RWPE1 (cell line): Measurements from ENCODE around the gene INS.
A peak's percentile ranks its signal among the peaks of the same experiment; 100 is the strongest.

Source experiments
- CTCF ChIA-PET: fragments of 350-600 bp; sonication (Branson Sonifier 250); formaldehyde crosslinking; extraction: SDS; loops from one replicate; lab custom pipeline; 2021; lab: Yijun Ruan, JAX
- POLR2A ChIA-PET: fragments of 400-600 bp; formaldehyde crosslinking; extraction: SDS; loops from one replicate; lab custom pipeline; 2020; ENCODE audit warnings: antibody characterized with exemption; ENCODE audit not compliant: low non-redundant PET; lab: Yijun Ruan, JAX
- DNase-seq: peaks from one replicate; pipeline ENCODE4 v3.0.0; 2012; ENCODE audit warnings: low spot score
- H3K27ac ChIP-seq: fragments of 450-650 bp; 2 replicates; pipeline ENCODE4 v1.5.1; 2017
- CTCF ChIP-seq: fragments of 450-650 bp; conservative IDR thresholded peaks from 2 replicates; pipeline ENCODE4 v1.5.1; 2017; ENCODE audit warnings: low read depth, mild to moderate bottlenecking

INS gene

DNA sequence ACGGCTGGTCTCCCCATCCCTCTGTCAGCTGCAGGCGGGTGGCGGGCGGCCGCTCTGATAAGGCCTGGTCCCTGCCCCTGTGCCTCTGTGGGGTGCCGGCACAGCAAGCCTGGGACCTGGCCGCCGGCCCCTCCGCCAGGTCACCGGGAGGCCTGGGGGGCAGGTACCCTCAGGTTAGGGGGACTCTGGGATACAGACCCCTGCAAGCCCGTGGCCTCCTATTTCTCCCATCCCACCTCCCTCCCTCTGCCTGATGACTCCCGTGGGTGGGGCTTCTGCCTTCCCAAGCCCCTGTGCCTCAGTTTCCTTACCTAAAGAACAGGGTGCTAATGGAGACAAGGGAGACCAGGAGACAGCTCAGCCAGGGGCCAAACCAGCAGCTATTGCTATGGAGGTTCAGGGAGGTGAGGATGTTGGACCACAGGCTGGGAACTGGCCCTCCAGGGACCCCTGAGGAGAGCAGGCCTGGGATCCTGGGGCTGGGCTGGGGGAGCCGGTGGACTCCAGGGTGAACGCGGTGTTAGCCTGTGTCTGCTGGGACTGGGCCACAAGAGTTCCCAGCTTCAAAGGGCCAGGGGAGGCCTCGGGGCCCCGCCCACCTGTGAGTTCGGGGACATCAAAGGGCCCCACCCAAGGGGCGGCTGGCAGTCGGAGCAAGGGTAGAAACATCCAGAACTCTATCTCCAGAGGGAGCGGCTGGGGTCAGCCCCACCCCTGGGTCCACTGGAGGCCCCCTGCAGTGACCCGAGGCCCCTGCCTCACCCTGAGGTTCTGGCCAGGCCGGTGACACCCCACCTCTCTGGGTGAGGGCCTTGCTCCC lies 42.6 kb upstream of the INS start:
- no peak for TF ChIP-seq CTCF
- CTCF ChIA-PET = interaction anchor here (0.5 to 1.4 kb wide), 5 partner anchors 66 to 698 kb away, joined by 3 to 6 read pairs (median 5); partner anchors contain the start of gene ASCL2
- POLR2A ChIA-PET = interaction anchor here (1.1 kb wide), 1 partner anchor 66 kb away, joined by 3 read pairs; the partner anchor contains the start of gene ASCL2
- peak overlapping the region; percentile 84 for H3K27ac ChIP-seq
- DNase-seq = no peak

GRCh38 chr11:2202900-2203439 lies 42.0 kb upstream of the INS start:
- POLR2A ChIA-PET = interaction anchor here (0.6 to 1.1 kb wide), 2 partner anchors 67 to 68 kb away, joined by 3 read pairs; partner anchors contain the start of gene ASCL2
- DNase-seq = no peak
- CTCF ChIA-PET = interaction anchor here (1.3 to 1.4 kb wide), 2 partner anchors 67 to 217 kb away, joined by 6 read pairs; partner anchors contain the start of gene ASCL2
- TF ChIP-seq CTCF = no peak
- peak overlapping the region; percentile 84 for H3K27ac ChIP-seq

DNA sequence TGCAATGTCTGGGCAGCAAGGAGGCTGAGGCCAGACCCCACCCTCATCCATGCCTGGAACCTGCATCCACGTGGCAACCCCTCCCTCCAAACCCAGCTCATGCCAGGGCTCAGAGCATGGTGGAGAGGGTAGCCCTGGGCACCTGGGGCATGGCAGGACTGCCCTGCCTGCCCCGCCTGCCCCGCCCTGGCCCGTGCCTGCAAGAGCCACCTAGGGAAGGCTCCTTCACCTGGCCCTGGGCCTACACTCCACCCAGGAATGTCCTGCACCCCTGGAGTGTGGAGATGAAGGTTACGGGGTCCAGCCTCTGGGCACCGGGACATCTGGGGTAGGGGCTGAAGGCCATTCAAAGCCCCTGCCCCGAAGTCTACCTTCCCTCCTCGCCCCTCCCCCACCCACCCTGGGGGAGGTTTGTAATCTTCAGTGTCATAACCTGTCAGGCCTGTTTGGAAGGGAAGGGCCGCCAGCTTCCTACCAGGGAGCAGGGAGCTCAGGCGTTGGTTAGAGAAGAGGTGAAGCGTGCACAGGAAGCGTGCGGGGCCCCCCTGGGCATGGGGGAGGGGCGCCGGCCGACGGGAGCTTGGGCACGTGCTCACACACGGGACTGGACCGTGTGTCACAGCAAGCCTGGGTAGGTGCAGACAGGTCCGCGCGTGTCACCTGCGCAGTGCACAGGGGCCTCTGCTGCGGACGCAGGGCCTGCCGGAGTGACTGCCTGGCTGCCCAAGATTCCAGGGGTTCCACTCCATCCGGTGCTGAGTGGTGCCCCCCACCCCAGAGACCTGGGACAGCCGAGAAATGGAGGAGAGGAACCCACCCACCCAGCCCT lies 41.3 kb upstream of the INS start:
- ChIA-PET POLR2A (interaction anchor here (0.6 kb wide), 1 partner anchor 69 kb away, joined by 3 read pairs; no protein-coding TSS in a partner anchor), CTCF (interaction anchor here (0.6 to 1.4 kb wide), 6 partner anchors 16 to 217 kb away, joined by 3 to 6 read pairs (median 4); partner anchors contain the start of gene ASCL2)
- H3K27ac ChIP-seq = peak overlapping the region; percentile 84
- DNase-seq = peak; percentile 92
- TF ChIP-seq CTCF = no peak

DNA sequence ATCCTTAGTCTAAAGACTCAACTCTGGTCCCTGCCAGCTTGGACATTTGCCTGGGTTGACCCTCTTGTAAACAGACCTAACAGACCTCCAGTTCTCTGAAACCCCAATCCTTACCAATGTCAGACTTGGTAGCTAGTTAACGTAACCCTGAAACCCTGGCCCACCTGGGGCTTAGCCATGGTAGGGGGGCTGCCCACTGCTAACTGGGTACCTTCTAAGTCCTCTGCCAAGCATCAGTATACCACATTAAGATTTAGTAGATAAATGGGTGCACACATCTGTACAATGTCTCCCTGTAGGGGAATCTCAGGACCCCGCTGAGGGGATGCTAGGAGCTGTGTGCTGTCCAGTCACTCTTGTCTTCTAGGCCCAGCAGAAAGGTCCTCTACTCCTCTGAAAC lies 40.5 kb upstream of the INS start:
- TF ChIP-seq CTCF = no peak
- DNase-seq = no peak
- ChIA-PET CTCF (interaction anchor here (0.6 to 1.2 kb wide), 4 partner anchors 50 to 161 kb away, joined by 3 to 5 read pairs (median 4); partner anchors contain the start of gene ASCL2), POLR2A (no interaction called here)
- H3K27ac ChIP-seq = peak overlapping the region; percentile 84

DNA sequence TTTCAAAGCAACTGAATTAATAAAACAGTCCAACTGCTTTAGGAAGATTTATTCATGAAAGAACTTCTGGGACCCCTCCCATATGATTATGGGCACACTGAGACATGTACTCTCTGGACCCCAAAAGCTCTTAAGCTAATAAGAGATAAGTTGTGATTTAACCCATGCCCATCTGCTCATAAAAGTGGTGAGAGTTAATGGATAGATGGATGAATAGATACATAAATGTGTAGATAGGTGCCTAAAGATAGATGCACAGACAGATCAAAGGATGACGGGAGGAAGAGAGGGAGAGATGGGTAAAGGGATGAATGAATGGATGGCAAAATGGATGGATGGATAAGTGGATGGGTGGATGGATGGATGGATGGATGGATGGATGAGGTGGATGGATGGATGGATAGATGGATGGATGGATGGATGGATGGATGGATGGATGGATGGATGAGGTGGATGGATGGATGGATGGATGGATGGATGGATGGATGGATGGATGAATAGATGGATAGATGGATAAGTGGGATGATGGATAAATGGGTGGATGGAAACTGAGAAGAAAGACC lies 40.0 kb upstream of the INS start:
- no peak overlapping the region for H3K27ac ChIP-seq
- TF ChIP-seq CTCF = no peak
- ChIA-PET CTCF (interaction anchor here (0.6 to 1.2 kb wide), 3 partner anchors 50 to 104 kb away, joined by 3 to 5 read pairs (median 4); partner anchors contain the start of gene ASCL2), POLR2A (no interaction called here)
- DNase-seq = no peak
